GOT3 (cell line): ENCODE results near the gene AR.

Experiments used
- DNase-seq: peaks from one replicate; lab custom pipeline; 2025; ENCODE audit warnings: mixed read lengths; lab: John Stamatoyannopoulos, UW

AR gene

GRCh38 chrX:67724359-67725110, 180.7 kb downstream of the AR start:
- no peak for DNase-seq

DNA sequence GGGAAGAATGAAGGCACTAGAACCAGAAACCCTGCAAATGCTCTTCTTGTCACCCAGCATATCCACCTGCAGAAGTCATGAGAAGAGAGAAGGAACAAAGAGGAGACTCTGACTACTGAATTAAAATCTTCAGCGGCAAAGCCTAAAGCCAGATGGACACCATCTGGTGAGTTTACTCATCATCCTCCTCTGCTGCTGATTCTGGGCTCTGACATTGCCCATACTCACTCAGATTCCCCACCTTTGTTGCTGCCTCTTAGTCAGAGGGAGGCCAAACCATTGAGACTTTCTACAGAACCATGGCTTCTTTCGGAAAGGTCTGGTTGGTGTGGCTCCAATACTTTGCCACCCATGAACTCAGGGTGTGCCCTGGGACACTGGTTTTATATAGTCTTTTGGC, 181.7 kb downstream of the AR start:
- no peak for DNase-seq

- no peak for DNase-seq
Measured at GRCh38 chrX:67726018-67726417, 182.2 kb downstream of the AR start.

DNA sequence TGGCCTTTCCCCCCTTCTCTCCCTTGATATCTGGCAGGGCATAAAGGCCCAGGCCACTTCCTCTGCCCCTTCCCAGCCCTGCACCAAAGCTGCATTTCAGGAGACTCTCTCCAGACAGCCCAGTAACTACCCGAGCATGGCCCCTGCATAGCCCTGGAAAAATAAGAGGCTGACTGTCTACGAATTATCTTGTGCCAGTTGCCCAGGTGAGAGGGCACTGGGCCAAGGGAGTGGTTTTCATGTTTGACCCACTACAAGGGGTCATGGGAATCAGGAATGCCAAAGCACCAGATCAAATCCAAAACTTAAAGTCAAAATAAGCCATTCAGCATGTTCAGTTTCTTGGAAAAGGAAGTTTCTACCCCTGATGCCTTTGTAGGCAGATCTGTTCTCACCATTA, 183.8 kb downstream of the AR start:
- DNase-seq: no peak

DNA sequence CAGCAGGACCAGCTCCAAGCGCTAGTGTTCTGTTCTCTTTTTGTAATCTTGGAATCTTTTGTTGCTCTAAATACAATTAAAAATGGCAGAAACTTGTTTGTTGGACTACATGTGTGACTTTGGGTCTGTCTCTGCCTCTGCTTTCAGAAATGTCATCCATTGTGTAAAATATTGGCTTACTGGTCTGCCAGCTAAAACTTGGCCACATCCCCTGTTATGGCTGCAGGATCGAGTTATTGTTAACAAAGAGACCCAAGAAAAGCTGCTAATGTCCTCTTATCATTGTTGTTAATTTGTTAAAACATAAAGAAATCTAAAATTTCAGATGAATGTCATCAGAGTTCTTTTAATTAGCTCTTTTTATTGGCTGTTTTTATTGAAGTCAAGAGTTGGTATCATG, 186.5 kb downstream of the AR start:
- no peak for DNase-seq

DNA sequence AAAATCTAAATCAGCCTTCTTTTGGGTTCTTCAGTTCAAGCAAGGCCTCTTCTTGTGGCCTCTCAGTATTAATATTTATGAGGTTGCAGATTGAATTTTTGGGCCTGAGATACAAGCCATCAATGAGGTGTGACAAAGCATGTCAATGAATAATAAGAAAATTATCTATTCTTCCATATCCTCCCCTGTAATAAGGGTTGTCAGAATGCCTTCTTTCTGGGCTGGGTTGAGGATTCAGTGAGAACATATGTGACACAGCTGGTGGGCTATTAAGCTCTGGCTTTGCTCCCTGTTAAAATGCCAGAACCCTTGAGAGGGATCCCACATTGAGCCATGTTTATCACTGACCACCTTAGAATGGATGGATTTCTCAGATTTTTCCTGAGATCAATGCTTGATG, 187.2 kb downstream of the AR start:
- DNase-seq: no peak

DNA sequence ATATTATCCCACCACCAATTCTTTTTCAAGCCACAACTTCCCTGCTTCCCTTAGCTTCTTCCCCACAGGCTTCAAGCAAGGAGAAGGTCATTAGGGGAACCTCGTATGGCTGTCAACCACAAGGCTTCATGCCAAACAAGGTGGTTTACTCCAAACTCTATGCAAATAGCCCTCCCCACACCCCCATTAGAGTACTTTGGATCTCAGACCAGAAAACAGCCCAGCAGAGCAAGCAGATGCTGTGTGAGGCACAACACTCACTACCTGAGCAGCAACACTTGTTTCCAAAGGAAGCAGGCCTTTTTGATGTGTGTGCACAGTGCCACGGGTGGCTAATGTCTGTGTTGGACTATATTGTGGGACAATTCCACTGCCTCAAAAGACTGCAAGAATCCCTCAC, 189.0 kb downstream of the AR start:
- DNase-seq: no peak

- no peak for DNase-seq
Measured at GRCh38 chrX:67734111-67734753, 190.4 kb downstream of the AR start.

GRCh38 chrX:67749536-67749935, 205.7 kb downstream of the AR start:
- DNase-seq: no peak

- DNase-seq: no peak
Measured at GRCh38 chrX:67750694-67751093, 206.9 kb downstream of the AR start.

DNA sequence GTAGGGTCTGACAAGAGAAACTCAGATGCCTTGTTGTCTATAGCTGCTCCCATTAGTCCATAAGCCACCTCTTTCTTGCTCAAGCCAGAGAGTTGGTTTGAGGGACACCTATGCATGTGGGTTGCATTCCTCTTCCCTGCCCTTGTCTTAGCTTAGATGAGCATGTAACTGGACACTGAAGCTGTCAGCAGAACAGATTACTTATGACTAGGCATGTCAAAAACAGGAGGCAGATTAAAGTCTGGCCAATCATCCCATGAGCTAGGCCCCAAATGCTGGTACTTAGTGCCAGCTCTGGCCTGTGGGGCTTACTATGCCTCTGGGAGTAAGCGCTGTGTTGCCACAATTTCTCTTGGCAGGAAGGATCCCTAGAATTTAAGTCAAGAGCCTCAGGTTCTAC, 215.2 kb downstream of the AR start:
- DNase-seq: no peak

DNA sequence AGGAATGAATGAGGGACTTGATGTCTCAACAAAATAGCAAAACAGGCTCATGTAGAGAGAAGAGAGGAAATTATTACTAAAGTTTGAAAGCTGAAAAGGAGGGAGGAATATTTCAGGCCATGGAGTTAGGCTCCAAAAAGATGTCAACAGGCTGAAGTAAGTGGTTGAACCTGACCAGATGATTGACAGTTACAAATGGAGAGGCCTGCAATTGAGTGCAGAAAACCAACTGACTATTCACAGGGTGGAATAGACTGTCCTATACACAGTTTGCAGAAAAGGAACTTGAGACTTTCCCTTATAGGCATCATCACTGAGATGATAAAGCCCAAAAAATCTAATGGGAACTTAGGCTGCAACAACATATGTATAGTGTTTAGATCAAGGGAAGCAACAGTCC, 233.3 kb downstream of the AR start:
- DNase-seq: no peak

DNA sequence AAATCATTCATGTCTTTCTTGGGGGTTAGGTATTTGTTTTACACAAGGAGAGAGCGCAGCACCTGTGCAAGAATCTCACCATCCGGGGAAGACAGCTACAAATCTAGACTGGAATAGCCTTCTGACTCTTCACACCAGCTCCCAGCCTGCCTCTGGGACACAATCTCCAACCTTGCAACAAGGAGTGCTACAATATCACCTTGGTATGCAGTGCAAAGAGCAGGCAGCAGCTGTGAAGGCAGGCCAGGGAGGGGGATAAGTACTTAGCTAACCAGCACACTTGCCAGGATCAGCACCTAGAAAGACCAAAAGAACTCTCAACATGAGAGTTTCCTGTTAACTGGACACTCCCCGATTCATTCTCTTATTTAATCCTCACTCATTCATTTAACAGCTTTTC, 235.3 kb downstream of the AR start:
- no peak for DNase-seq
